H1 (cell line): ENCODE results near the gene TK2. TPM values are rescaled to one million over a fixed set of nuclear protein-coding genes. Genes with fewer than 3 reads are reported as not detected.

Experiments
- CTCF ChIA-PET: fragments of 300-600 bp; sonication (Branson Sonifier 250); formaldehyde crosslinking; loops from one replicate; lab custom pipeline; 2021; ENCODE audit not compliant: partially characterized antibody; lab: Charles Lee
- POLR2A ChIA-PET: fragments of 300-600 bp; sonication (Branson Sonifier 250); formaldehyde crosslinking; loops from one replicate; lab custom pipeline; 2021; ENCODE audit warnings: inconsistent platforms; ENCODE audit not compliant: partially characterized antibody; lab: Charles Lee
- DNase-seq, 2 experiments: peaks; one replicate each; pipeline versions ENCODE4 v3.0.0 to v3.0.0-alpha.2; 2010 to 2022; ENCODE audit warnings: low spot score in 2 of 2, low read depth in 1 of 2, mixed read lengths in 1 of 2
- FAIRE-seq: peaks from 2 replicates; lab custom pipeline; 2011; peaks lifted over from hg19 to GRCh38; lab: Jason Lieb, UNC
- H2AFZ ChIP-seq: 2 replicates; pipeline ENCODE4 v1.8.1; 2012; ENCODE audit warnings: low read length, inconsistent platforms
- H2AK5ac ChIP-seq: 2 replicates; pipeline ENCODE4 v1.6.1; 2013; ENCODE audit warnings: low read depth, low read length
- H2BK120ac ChIP-seq: replicated peaks from 2 replicates; pipeline ENCODE3; 2013; ENCODE audit warnings: low read depth, low read length, inconsistent platforms
- H2BK12ac ChIP-seq: 2 replicates; pipeline ENCODE4 v1.6.1; 2013; ENCODE audit warnings: low read depth, low read length
- H2BK15ac ChIP-seq: 2 replicates; pipeline ENCODE4 v1.6.1; 2013; ENCODE audit warnings: low read length
- H2BK20ac ChIP-seq: 2 replicates; pipeline ENCODE4 v1.6.1; 2013; ENCODE audit warnings: low read length
- H2BK5ac ChIP-seq: 2 replicates; pipeline ENCODE4 v1.6.1; 2013; ENCODE audit warnings: low read depth, low read length
- H3K14ac ChIP-seq: 2 replicates; pipeline ENCODE4 v1.6.1; 2013; ENCODE audit warnings: inconsistent platforms; ENCODE audit not compliant: insufficient read length
- H3K18ac ChIP-seq: 2 replicates; pipeline ENCODE4 v1.6.1; 2013; ENCODE audit warnings: low read length; ENCODE audit errors: extremely low read depth
- H3K23ac ChIP-seq: 2 replicates; pipeline ENCODE4 v1.6.1; 2013; ENCODE audit warnings: inconsistent platforms; ENCODE audit not compliant: insufficient read length
- H3K23me2 ChIP-seq: 2 replicates; pipeline ENCODE4 v1.6.1; 2013; ENCODE audit warnings: low read depth, low read length
- H3K27ac ChIP-seq: 2 replicates; pipeline ENCODE4 v1.6.1; 2011; ENCODE audit warnings: low read depth, low read length, inconsistent platforms
- H3K27me3 ChIP-seq, 4 experiments: replicated peaks in 1 of 4; 1 replicate in 1 of 4; 2 replicates in 3 of 4; pipeline versions ENCODE4 v1.6.1 to v1.8.1; 2011 to 2013; ENCODE audit warnings: low read length in 3 of 4, mild to moderate bottlenecking in 3 of 4, inconsistent platforms in 2 of 4, mixed read lengths in 2 of 4, moderate library complexity in 1 of 4; ENCODE audit not compliant: control insufficient read depth in 3 of 4, insufficient read depth in 3 of 4; ENCODE audit errors: extremely low read depth in 1 of 4
- H3K36me3 ChIP-seq, 4 experiments: 2 replicates each; pipeline versions ENCODE4 v1.6.1 to v1.8.1; 2011 to 2013; ENCODE audit warnings: mild to moderate bottlenecking in 4 of 4, low read length in 3 of 4, moderate library complexity in 2 of 4, control low read depth in 1 of 4, inconsistent platforms in 1 of 4; ENCODE audit not compliant: insufficient read depth in 4 of 4, control insufficient read depth in 2 of 4
- H3K4ac ChIP-seq: replicated peaks from 2 replicates; pipeline ENCODE3; 2013; ENCODE audit warnings: low read length, low read depth, mixed read lengths, inconsistent platforms; ENCODE audit not compliant: insufficient read length
- H3K4me1 ChIP-seq, 4 experiments: replicated peaks in 1 of 4; 1 replicate in 1 of 4; 2 replicates in 3 of 4; pipeline versions ENCODE4 v1.6.1 to v1.8.1; 2011 to 2013; ENCODE audit warnings: low read length in 3 of 4, inconsistent platforms in 2 of 4, mixed read lengths in 1 of 4; ENCODE audit not compliant: insufficient read depth in 4 of 4, control insufficient read depth in 3 of 4
- H3K4me2 ChIP-seq, 2 experiments: 2 replicates each; pipeline versions ENCODE4 v1.6.1 to v1.8.1; 2011 to 2013; ENCODE audit warnings: low read depth in 2 of 2, low read length in 2 of 2, control low read depth in 1 of 2, inconsistent platforms in 1 of 2, mild to moderate bottlenecking in 1 of 2; ENCODE audit not compliant: insufficient read depth in 1 of 2
- H3K4me3 ChIP-seq, 4 experiments: fragments of 200-600, 300-600 bp in 1 of 4; sonication (generic), shearing (Covaris generic), sonication (Bioruptor Twin) in 1 of 4; 2 replicates each; pipeline versions ENCODE4 v1.5.1 to v1.8.1; 2011 to 2016; ENCODE audit warnings: low read length in 4 of 4, low read depth in 3 of 4, control low read depth in 2 of 4, inconsistent platforms in 2 of 4, mild to moderate bottlenecking in 2 of 4, mixed read lengths in 1 of 4, moderate library complexity in 1 of 4; ENCODE audit not compliant: insufficient read depth in 2 of 4; ENCODE audit errors: extremely low read depth in 1 of 4
- H3K56ac ChIP-seq: replicated peaks from 2 replicates; pipeline ENCODE3; 2013; ENCODE audit warnings: low read depth, mild to moderate bottlenecking, mixed read lengths, low read length, inconsistent platforms; ENCODE audit not compliant: insufficient read length
- H3K79me1 ChIP-seq: 2 replicates; pipeline ENCODE4 v1.6.1; 2013; ENCODE audit warnings: low read depth, low read length, control low read depth
- H3K79me2 ChIP-seq, 2 experiments: 2 replicates each; pipeline versions ENCODE4 v1.6.1 to v1.8.1; 2012 to 2013; ENCODE audit warnings: low read length in 2 of 2, mild to moderate bottlenecking in 2 of 2, inconsistent platforms in 1 of 2; ENCODE audit not compliant: insufficient read depth in 2 of 2, control insufficient read depth in 1 of 2
- H3K9ac ChIP-seq, 4 experiments: replicated peaks in 1 of 4; 1 replicate in 1 of 4; 2 replicates in 3 of 4; pipeline versions ENCODE4 v1.6.1 to v1.8.1; 2011 to 2013; ENCODE audit warnings: low read depth in 3 of 4, low read length in 3 of 4, control low read depth in 2 of 4, mild to moderate bottlenecking in 2 of 4, moderate library complexity in 2 of 4, inconsistent platforms in 1 of 4; ENCODE audit errors: extremely low read depth in 1 of 4
- H3K9me3 ChIP-seq, 2 experiments: 2 replicates each; pipeline versions ENCODE4 v1.6.1 to v1.8.1; 2012 to 2013; ENCODE audit warnings: mild to moderate bottlenecking in 2 of 2, moderate library complexity in 2 of 2, control low read depth in 1 of 2, inconsistent platforms in 1 of 2, low read depth in 1 of 2, low read length in 1 of 2, mixed read lengths in 1 of 2; ENCODE audit not compliant: insufficient read depth in 2 of 2
- H4K20me1 ChIP-seq, 2 experiments: replicated peaks in 1 of 2; 2 replicates each; pipeline versions ENCODE3 to v1.8.1; 2011 to 2013; ENCODE audit warnings: inconsistent platforms in 2 of 2, low read length in 2 of 2, mild to moderate bottlenecking in 1 of 2; ENCODE audit not compliant: insufficient read depth in 2 of 2, control insufficient read depth in 1 of 2
- H4K5ac ChIP-seq: 2 replicates; pipeline ENCODE4 v1.6.1; 2013; ENCODE audit warnings: low read length, low read depth, mixed read lengths, inconsistent platforms; ENCODE audit not compliant: insufficient read length
- H4K8ac ChIP-seq: 2 replicates; pipeline ENCODE4 v1.8.0; 2013; ENCODE audit warnings: mild to moderate bottlenecking, moderate library complexity, low read length, inconsistent platforms; ENCODE audit not compliant: insufficient read depth; ENCODE audit errors: extremely low read depth
- H4K91ac ChIP-seq: replicated peaks from 2 replicates; pipeline ENCODE3; 2013; ENCODE audit warnings: low read length, mixed read lengths, inconsistent platforms; ENCODE audit not compliant: insufficient read length
- EGR1 ChIP-seq: IDR thresholded peaks from 2 replicates; pipeline ENCODE4 v1.6.1; 2011; ENCODE audit warnings: low read depth, low read length, borderline replicate concordance
- NANOG ChIP-seq: IDR thresholded peaks from 2 replicates; pipeline ENCODE4 v1.6.1; 2011; ENCODE audit warnings: low read length, low read depth, mild to moderate bottlenecking, inconsistent platforms; ENCODE audit not compliant: insufficient read depth, poor library complexity, severe bottlenecking
- RNF2 ChIP-seq: fragments of 200-900, 300-1000 bp; sonication (generic); IDR thresholded peaks from 2 replicates; pipeline ENCODE4 v1.7.1; 2016; ENCODE audit warnings: borderline replicate concordance, low read depth, mild to moderate bottlenecking, antibody characterized with exemption, low read length; ENCODE audit not compliant: poor library complexity, severe bottlenecking; ENCODE audit errors: missing control alignments
- WGBS, 2 experiments: shearing (Covaris generic) in 1 of 2; methylation state at CpG; one replicate each; pipeline versions ENCODE4 v1.1.6 to v1.1.7; 2013 to 2015; ENCODE audit warnings: low lambda C conversion rate in 2 of 2, mixed read lengths in 2 of 2, inconsistent platforms in 1 of 2, low coverage in 1 of 2, missing lambda C conversion rate in 1 of 2; ENCODE audit not compliant: insufficient replicate concordance in 2 of 2, insufficient coverage in 1 of 2, insufficient read length in 1 of 2; ENCODE audit errors: extremely low coverage in 1 of 2, missing lambda C conversion rate in 1 of 2; 5-methylcytosine and 5-hydroxymethylcytosine counted together
- polyA plus RNA-seq, 7 experiments: library from polyadenylated mRNA; depleted of rRNA in 3 of 7; stranded (reverse) in 5 of 7; unstranded in 2 of 7; fragments of >200 nt in 5 of 7; fragments of 200-250 nt in 2 of 7; gene quantifications; 1 replicate in 5 of 7; 2 replicates in 1 of 7; 4 replicates in 1 of 7; pipeline versions ENCODE4 v1.2.1 to v1.2.3, GENCODE V29; 2011 to 2013; ENCODE audit warnings: missing spikeins in 2 of 7, mixed read lengths in 2 of 7
- total RNA-seq: library from RNA; stranded (reverse); fragmentation: NEBNext Ultra II Directional; extraction: Animal tissue kit (Norgen Biotek cat#: 25700); gene quantifications from 2 replicates; pipeline ENCODE4 v1.2.1, GENCODE V29; 2021

TK2 gene
- total and polyA plus RNA-seq, 2 of the 8 experiments (the other 6 are each of a cell fraction or from before 2014, with no cell fraction given): 2.7 to 3.6 TPM

GRCh38 chr16:66491716-66492064, 58.2 kb downstream of the TK2 start:
- no peak overlapping the region for H3K14ac ChIP-seq
- H2BK5ac ChIP-seq: no peak overlapping the region
- H2AFZ ChIP-seq: no peak overlapping the region
- FAIRE-seq: no peak
- no peak overlapping the region for H3K4me3 ChIP-seq
- H4K91ac ChIP-seq: no peak overlapping the region
- H3K79me2 ChIP-seq: no peaks in the 10 kb centered on the region
- H3K4me2 ChIP-seq: no peak overlapping the region
- H2BK15ac ChIP-seq: no peak overlapping the region
- no peak overlapping the region for H3K27ac ChIP-seq
- no peak overlapping the region for H4K8ac ChIP-seq
- CTCF ChIA-PET: interaction anchor here (0.8 to 3.3 kb wide), 12 partner anchors 8 to 160 kb away, joined by 3 to 17 read pairs (median 4); no protein-coding TSS in a partner anchor
- POLR2A ChIA-PET: no interaction called here
- no peaks in the 10 kb centered on the region; a peak in 1 of 7 replicates for H3K4me1 ChIP-seq
- H3K9ac ChIP-seq: no peak overlapping the region
- no peak overlapping the region for H2BK20ac ChIP-seq
- H3K23me2 ChIP-seq: peaks cover 3% of the 10 kb centered on the region; the same call in 1 of the 2 replicates
- no peak overlapping the region for H3K56ac ChIP-seq
- no peak for DNase-seq
- no peaks in the 10 kb centered on the region for H4K20me1 ChIP-seq
- no peaks in the 10 kb centered on the region for H3K79me1 ChIP-seq
- H2AK5ac ChIP-seq: no peak overlapping the region
- no peak overlapping the region for H2BK12ac ChIP-seq
- no peak overlapping the region for H3K18ac ChIP-seq
- no peak overlapping the region for H2BK120ac ChIP-seq
- H3K36me3 ChIP-seq: no peaks in the 10 kb centered on the region
- H3K4ac ChIP-seq: no peak overlapping the region
- H3K27me3 ChIP-seq: no peaks in the 10 kb centered on the region; a peak in 1 of 7 replicates
- no peak overlapping the region for H3K23ac ChIP-seq
- 72% methylated on average over 7 of the region's 7 CpGs; no CpG with 5 or more reads in 1 of the 2 experiments for WGBS, 2 experiments
- H4K5ac ChIP-seq: no peak overlapping the region
- peaks cover 0 to 11% of the 10 kb centered on the region in 2 experiments; a peak in 1 of 4 replicates for H3K9me3 ChIP-seq
- TF ChIP-seq EGR1: no peak
- TF ChIP-seq RNF2: no peak
- TF ChIP-seq NANOG: no peak
